NCI-H1105 (cell line): ENCODE measurements around the gene FAM114A2.
"Not testable (repeated sequence)": the region's sequence is repeated elsewhere in the genome, so short reads cannot be mapped to it uniquely, and the experiment has no call there.

Source experiments
- DNase-seq: peaks from one replicate; lab custom pipeline; 2025; lab: John Stamatoyannopoulos, UW

FAM114A2 gene

GRCh38 chr5:154047324-154047723, 8.6 kb upstream of the FAM114A2 start:
- DNase-seq = no peak

DNA sequence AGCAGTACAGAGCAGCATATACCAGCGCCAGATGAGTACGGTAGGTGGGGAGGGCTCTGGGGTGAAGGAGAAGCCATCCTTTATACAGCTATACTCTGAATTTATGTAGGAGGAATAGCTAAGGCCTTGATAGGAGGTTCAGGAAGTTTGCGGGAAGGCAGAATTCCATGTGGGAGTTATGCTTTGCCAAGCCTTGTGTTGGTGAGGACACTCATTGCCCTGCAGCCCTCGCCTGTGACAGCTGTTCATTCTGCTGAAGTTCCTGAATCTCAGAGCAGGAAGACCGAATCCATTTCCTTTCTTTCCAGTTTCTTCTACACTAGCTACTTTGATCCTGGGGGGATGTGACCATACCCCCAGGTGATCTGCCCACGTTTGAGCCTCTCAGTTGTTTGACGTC, 7.8 kb upstream of the FAM114A2 start:
- DNase-seq = no peak

GRCh38 chr5:154044581-154044980, 5.9 kb upstream of the FAM114A2 start:
- no peak for DNase-seq

DNA sequence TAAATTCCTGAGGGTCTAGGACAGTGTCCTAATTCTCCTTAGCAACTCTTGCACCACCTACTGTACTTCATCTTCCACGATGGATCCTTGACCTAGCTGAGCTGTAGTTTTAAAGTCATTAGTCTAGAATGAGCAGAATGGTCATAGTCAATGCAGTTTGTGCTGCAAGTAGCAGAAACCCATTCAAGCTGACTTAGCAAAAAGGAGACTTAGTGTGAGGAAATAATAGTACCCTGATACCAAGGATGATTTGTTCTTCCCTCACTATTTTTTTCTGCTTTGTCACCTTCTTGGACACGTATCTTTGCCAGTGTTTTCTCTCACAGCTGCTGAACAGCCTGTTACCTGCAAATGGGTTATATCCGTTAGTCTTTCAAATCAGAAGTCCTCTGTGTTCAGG, 5.4 kb upstream of the FAM114A2 start:
- DNase-seq = no peak

DNA sequence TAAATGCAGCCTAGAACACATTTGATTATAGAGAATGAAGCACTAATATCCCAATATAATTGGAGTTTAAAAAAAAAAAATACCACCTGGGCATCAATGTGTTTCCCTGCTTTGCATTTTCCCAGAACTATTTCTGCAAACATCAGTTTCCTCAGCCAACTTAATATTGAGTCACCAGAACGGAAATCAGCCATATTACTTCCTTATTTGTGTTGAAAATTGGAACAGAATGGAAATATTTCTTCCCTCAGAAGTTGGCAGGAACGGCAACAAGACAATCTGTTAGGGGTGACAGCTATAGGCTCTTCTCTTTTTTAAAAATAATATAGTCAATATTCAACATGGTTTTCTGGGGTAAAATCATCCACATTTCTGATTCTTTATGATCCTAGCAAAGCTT, 4.1 kb upstream of the FAM114A2 start:
- no peak for DNase-seq

DNA sequence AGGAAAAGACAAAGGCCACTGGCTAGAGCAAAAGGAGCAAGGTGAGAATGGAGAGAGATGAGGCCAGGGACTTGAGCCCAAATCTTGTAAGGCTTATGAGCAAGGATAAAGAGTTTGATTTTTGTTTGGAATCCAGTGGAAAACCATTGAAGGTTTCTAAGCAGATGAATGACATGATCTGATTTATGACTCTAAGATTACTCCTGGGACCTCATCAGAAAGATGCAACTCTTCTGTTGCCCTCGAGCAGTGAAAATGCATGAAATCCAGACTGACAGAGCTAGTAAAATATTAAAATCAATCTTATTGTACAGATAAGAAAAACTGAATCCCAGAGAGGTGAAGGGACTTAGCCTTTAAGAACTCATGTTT, 734 bp upstream of the FAM114A2 start:
- no peak for DNase-seq

DNA sequence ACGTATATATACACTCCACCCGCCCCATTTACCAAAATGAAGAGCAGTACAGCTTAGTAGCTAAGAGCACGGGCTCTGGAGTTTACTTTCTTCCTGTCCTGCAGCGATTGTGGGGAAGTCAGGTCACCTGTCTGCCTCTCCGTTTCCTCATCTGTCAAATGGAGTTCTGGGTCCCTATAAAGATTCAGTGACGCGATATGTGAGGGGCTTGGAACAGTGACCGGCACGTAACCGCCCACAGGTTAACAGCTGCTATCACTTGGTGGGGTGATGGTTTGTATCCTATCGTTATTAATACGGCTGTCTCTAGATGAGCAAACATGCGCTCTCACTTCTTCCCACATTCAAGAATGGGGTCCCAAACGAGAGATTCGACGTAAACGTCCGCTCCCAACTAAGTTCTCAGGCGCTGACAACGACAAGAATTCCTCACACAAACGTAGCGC, 426 bp downstream of the FAM114A2 start:
- DNase-seq = peak; percentile 10

DNA sequence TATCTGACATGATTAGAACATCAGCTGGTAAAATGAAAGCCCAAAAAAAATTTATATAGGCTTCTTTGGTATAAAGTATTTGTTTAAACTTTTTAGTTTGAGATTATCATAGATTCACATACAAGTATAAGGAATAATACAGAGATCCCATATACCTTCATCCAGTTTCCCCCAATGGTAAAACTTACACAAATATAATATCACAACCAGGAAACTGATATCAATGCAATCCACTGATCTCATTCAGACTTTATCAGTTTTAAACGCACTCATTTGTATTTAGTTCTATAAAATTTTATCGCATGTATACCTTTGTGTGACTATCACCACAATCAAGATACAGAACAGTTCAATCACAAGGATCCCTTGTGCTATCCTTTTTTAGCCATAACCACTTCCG, 3.8 kb downstream of the FAM114A2 start:
- no peak for DNase-seq

GRCh38 chr5:154031937-154032489, 6.7 kb downstream of the FAM114A2 start:
- no peak for DNase-seq

GRCh38 chr5:154025951-154026350, 12.8 kb downstream of the FAM114A2 start:
- DNase-seq = no peak

- DNase-seq = not testable (repeated sequence)
Measured at GRCh38 chr5:154018919-154019318, 19.8 kb downstream of the FAM114A2 start.

GRCh38 chr5:154015071-154015693, 23.5 kb downstream of the FAM114A2 start:
- no peak for DNase-seq

GRCh38 chr5:154010660-154011059, 28.1 kb downstream of the FAM114A2 start:
- no peak for DNase-seq

- no peak for DNase-seq
Measured at GRCh38 chr5:154005648-154006047, 33.1 kb downstream of the FAM114A2 start.

DNA sequence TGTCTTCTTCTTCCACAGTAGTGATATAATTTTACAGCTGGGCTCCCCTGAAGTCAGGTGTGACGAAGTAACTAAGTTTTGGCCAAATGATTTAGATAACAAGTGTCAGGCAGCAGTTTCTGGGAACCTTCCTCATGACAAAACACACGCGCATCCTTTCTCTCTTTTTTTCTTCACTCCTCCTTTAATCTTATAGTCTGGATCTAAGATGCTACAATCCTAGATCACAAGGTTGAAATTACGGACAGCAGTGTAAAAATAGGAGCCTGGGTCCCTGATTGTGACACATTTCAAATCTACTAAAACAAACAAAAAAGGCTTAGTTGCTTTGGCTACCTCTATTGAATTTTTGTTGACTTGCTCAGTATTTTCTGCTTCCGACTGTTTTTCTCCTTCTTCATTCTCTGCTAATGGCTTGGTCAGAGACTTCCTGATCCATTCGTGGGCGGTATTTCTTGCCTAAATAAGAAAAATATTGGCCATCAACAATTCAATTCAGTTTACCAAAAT, 36.1 kb downstream of the FAM114A2 start:
- DNase-seq = no peak

DNA sequence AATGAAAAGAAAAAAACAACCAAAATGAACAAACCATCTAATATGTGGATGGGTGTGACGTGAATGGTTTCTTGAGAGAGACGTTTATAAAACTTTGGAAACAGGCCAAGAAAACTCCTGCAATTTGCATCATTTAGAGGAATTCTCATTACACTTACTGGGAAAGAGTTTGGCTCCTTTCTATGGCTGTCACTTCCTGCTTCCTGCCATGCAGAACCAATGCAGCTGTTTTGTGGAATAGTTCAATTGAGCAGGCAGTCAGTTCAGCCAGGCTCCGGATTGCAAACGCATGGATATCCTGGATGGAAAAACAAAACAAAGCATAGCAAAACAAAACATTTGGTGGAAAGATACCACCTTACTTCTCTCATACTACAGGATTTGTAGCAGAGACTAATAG, 36.6 kb downstream of the FAM114A2 start:
- no peak for DNase-seq

DNA sequence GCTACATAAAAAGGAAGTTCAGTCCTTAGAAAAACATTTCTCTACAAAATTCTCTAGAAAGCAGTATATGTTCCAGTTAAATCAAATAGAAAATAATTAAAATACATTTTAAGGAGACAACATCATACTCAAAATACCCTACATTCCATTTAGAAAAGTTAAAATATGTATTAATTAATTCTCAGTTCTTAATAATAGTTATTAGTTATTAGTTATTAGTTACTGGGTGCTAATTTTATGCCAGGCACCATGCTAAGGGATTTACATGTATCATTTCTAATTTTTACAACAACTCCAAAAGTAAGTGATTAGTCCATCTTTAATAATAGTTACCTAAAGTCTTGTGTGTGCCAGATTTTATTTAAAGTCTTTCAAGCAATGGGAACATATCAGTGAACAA, 38.0 kb downstream of the FAM114A2 start:
- no peak for DNase-seq

- no peak for DNase-seq
Measured at GRCh38 chr5:153999995-154000394, 38.7 kb downstream of the FAM114A2 start.

GRCh38 chr5:153998768-153999167, 39.9 kb downstream of the FAM114A2 start:
- no peak for DNase-seq

DNA sequence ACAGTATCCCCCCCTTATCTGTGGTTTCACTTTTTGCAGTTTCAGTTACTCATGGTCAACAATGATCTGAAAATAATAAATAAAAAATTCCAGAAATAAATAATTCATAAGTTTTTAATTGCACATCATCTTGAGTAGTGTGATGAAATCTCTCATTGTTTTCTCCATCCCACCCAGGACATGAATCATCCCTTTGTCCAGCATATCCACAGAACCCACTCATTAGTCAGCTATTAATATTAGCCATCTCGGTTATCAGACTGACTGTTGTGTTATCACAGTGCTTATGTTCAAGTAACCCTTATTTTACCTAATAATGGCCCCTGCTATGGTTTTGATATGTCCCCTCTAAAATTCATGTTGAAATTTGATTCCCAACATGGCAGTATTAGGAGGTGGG, 40.7 kb downstream of the FAM114A2 start:
- no peak for DNase-seq

- DNase-seq = no peak
Measured at GRCh38 chr5:153991168-153991567, 47.5 kb downstream of the FAM114A2 start.

DNA sequence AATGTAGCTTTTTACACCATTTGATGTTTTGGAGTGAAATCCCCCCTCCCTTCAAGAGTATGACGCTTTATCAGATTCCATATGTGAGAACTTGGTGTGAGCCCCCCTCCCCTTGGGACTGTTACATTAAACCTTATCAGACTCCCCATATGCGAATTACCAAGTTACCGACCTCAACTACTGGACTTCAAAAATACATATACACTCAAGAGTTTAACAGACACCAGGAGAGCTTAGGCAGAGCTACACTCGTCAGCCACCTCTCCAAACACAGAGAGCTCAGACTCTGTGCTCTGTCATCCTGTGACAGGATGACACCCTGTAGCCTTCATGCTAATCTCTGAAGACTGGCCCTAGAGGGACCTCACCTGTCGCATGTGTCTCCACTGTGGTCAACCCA, 50.2 kb downstream of the FAM114A2 start:
- DNase-seq = no peak

DNA sequence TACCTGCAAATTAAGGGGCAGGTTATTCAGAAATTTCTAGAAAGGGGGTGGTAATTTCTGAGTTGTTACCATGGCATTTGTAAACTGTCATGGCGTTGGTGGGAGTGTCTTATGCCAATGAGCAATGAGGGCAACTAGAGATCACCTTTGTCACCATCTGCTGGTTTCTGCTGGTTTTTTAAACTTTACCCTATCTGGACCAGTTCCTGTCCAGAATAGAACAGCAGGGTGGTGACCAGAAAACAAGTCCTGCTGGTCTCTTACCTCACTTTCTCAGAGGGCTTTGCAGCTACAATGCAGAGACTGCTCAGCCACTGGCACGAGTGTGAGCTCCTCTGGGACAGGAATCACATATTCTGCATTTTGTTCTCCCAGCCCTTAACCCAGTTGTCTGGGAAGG, 51.4 kb downstream of the FAM114A2 start:
- DNase-seq = no peak

GRCh38 chr5:153985498-153985897, 53.2 kb downstream of the FAM114A2 start:
- no peak for DNase-seq
